Measurements from ENCODE around the gene SLIT3.
A peak's percentile ranks its signal among the peaks of the same experiment; 100 is the strongest.
"Not testable (repeated sequence)": the region's sequence is repeated elsewhere in the genome, so short reads cannot be mapped to it uniquely, and the experiment has no call there.

Gene SLIT3

DNA sequence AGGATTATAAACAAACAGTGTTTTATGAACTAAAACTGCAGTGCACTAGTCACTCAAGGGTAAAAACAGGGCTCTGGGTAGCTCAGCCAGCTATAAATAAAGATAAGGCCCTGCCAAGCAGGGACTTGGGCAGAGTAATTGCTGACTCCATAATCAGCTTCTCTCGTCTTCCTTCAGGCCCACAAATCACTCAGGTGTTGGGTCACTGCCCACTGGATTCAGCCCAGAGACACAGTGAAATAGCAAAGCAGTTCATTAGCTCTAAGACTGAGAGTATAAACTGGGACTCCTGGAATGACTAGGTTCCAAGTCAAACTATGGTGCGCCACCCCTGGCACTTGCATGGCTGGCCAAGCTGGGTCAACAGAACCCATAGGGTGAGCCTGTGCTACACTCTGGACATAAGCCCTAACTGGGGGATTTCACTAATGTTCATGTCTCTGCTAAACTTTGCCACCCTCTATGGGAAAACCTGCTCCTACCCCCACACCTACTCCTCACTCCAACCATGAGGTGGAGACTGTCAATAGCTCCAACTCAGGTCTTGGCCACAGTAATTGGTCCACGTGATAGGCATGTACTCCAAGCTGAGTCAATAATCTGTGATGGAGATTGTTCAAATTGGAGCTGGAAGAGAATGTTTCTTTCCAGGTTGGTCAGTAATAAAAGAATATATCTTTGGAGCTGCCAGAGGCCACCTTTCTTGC, 158.5 kb downstream of the SLIT3 start:
- DNase-seq (ENCODE audit: low spot score): no peak

DNA sequence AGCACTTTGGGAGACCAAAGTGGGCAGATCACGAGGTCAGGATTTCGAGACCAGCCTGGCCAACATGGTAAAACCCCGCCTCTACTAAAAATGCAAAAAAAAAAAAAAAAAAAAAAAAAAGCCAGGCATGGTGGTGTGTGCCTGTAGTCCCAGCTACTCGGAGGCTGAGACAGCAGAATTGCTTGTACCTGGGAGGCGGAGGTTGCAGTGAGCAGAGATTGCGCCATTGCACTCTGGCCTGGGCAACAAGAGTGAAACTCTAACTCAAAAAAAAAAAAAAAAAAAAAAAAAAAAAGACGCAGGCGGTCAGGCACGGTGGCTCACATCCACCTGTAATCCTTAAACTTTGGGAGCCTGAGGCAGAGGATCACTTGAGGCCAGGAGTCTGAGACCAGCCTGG, 160.7 kb downstream of the SLIT3 start:
- DNase-seq (ENCODE audit: low spot score): not testable (repeated sequence)

DNA sequence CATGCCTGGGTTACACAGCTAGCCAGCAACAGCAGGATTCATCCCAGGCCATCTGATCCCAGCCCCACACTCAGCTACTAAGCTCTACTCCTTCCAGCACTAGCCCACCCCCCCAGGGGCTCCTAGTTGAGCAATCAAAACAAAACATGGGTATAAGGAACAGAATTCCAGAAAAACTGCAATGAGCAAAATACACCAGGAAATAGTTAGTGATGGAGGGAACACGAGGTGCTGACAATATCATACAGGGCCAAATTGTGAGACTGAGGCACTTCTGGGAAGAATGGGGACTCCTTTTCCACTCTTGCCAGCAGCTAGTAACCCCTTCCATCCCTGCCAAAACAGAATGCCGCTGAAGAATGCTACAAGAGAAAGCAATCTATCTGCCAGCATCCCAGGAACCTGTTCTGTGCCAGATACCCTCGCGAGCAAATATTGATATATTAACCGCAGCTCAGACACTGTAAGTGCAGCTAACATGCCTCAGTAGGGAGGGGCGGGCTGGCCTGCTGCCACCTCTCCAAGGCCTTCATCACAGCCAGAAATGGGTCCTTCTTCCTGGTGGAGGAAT, 161.4 kb downstream of the SLIT3 start:
- no peak for DNase-seq (ENCODE audit: low spot score)

DNA sequence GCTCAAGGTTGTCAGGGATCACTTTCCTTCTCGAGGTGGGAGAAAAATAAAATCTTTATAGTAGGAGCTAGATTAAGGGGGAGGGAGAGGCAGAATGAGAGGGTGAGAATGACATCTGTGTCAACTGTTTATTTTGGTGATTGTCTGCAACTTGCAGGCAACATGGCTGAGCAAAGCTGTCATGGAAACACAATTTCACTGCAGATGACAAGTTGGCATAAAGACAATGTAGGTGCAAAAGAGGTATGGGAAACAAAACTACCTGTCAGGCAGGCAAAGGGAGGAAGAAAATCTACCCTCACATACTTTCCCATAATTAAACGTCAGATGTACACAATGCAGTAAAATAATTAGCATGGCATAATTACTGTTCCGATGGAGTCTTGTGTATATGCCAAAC, 167.4 kb downstream of the SLIT3 start:
- DNase-seq (ENCODE audit: low spot score): no peak

DNA sequence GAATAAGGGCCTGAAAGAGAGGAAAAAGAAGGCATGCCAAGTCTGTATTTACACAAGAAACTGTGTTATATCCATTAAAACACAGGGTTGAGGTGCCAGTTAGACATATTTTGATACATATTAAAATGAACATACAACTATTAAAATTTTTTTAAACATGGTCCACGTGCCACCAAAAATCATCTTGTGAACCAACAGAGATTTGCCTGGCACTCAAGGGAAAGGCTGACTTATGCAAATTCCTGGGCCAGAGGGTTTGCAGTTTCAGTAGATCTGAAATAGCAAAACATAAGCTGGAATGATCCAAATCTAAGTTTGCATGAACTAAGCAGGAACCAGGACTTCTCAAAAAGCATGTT, 168.7 kb downstream of the SLIT3 start:
- DNase-seq (ENCODE audit: low spot score): no peak

DNA sequence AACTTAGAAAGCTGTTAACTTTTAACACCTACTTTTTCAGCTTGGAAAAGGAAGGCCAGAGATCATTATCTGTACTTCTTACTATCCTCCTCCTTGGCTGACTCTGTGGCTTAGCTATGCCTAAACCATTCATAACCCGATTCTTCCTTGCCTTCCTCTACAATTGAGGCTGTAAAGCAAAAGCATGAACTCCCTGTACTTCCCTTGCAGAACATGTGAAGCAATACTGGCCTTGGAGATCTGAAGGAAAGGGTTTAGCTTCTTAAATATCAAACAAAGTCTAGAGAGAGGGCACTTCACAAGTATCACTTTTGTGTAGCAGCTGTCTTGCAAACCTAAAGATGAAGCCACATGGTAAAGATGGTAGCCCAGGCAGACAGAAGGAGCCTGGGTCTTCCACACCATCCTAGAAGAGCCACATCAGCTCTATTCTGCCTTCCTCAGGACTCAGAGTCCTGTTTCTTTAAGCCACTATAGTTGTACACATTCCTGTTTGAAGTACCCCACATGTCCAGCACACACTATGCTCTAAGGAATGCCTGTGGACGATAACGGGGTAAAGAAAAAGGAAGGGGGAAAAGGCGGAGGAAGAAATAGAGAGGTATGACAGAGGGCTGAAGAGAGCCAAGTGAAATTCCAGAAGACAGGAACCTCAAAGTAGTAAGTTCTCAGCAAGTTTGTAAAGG, 169.2 kb downstream of the SLIT3 start:
- peak; percentile 31 for DNase-seq (ENCODE audit: low spot score)

DNA sequence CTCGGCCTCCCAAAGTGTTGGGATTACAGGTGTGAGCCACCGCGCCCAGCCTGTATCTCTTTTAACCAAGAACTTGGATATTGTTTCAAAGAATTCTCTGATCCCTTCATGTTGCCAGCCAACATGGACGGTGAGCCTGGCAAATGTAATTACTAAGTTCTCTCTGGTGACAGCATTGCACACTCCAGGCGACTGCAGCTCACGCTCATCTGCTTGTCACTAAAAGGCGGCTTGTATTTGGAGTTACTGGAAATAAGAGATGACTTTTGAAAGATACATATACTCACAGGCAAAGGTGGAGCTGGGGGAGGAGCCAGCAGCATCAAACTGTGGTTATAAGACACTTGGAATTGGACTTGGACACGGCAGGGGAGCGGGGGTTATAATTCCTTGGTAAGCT, 172.3 kb downstream of the SLIT3 start:
- DNase-seq (ENCODE audit: low spot score): no peak

DNA sequence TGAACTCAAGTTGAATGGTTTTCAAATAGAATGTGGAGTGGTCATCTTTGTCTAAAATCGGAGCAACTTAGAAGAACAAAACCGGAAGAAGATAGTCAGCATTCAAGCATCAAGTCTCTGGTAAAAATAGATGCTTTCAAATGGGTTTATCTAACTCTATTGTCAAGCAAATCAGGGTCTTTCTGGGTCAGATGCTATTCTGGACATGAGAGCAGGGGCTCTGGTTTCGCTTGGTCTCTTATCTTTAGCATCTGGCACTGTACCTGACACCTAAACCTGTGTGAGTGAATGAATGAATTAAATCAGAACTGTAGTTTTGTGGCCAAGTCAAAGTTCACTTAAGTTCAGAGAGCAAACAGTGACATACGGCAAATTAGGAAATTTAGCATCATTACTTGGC, 173.5 kb downstream of the SLIT3 start:
- DNase-seq (ENCODE audit: low spot score): no peak

DNA sequence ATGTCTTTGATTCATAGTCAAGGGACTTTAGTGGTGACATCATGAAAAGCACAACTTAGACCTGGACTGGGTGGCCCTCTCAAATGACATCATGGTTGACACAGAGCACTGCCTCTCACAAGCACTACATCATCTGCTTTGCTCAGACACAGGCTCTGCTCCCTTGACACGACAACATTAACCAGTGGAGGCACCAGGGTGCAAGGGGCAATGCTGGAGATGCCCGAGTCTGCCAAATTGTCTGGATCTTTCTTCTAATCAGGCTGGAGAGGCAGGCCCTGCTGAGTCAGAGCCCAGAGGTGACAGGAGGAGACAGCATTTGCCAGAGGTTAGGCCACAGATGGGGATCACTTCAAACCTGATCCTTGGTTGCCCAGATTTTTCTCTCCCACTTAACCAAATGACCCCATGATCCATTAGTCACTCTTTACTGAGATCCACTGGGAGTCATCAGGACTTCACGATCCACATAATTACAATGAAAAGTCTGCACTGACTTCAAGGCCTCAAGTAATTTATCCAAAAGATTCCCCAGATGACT, 174.4 kb downstream of the SLIT3 start:
- no peak for DNase-seq (ENCODE audit: low spot score)

DNA sequence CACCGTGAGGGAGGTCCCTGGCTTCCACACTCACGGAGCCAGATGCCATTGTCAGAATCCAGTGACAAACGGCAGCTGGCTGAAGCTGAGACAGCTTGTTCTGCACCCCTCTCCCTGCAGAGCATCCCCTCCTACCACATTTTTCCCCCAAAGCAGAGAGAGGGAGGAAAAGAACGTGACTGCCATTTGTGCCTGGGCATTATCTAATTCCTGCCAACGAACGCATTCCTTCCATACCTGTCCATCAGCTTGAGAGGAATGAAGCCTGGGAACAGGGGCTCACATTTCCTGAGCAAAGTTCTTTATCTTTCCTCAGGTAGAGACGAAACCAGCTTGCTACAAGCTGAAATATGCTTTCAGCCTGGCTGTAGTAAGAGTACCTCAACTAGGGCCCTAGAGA, 175.4 kb downstream of the SLIT3 start:
- no peak for DNase-seq (ENCODE audit: low spot score)

DNA sequence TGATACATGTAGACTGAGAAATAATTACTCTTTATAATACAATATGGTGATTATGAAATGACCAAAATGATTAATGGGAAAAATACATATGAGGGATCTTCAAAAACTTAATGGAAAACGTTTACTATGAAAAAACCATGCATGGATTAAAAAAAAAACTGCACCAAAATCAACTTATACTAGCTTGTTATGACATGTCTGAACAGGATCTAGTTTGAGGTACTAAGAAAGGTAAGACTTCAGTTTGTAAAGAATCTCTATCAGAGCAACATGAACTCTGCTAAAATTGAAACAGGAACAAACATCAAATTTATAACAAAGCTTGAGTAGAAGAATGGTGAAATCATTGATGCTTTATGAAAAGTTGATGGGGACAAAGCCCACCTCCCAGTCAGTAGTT, 178.0 kb downstream of the SLIT3 start:
- DNase-seq (ENCODE audit: low spot score): no peak

DNA sequence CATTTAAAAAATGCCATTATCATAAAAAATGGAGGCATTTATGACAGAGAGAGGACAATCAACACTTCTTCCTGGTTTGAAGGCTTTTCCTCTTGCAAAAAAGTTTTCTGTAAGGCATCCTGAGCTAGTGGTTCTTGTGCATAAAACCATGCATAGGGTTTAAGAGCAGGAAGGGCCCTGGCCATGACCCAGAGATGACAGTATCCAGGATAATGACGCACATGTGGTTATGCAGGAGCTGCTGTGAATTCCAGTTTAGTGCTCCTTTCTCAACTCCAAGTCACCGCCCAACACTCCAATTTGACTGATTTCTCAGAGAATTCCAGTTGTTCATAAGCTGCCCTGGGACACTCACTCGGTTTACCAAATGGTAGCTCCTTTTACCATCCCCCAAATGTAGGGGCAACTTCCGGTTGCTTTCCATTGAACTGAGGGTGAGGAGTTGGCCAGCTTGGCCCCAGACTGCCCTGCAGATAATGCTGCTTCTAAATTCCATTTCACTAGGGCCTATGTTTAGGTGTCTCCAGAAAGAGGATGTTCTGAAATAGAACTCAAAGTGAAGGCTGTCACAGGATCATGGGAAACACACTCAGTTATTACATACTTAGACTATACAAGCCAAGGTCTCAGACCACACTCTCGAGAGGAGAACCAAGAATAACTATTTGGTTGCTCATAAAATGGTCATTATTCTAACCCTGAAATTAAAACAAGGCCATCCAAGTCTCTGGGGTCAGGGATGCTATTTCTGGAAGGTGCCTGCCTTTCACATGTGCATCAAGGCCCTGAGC, 179.1 kb downstream of the SLIT3 start:
- peak; percentile 66 for DNase-seq (ENCODE audit: low spot score)

DNA sequence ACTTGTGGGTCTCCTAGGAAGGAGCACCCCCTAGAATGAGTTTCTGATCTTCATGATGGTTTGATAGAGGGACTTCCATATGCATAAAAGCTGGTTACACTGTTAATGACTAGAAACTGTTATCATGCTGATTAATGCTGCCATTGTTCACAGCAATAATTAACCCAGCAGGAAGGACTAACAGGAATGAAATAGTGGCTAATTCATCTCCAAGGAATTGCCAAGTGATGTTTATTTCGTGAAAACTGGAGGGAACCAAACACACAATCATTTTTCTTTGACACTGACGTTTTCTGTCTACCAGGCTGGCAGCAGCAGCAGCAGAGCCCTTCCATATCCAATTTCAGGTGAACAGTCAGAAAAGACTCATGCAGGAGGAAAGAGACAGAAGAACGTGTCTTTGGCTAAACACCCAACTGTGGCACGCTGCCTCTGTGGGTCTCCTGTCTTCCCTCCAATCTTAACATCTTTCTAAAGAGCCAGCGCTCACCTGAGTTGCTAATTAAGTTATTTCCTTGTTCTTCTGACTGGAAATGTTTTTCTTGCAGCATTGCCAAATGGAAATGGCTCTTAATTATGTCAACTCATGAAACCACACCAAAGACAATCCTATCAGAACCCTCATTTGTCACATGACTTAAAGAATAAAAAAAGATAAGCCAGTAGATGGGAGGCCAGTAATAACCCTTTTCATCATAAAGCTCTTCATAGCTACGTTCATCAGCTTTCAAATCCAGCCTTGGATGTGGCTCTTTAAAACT, 181.5 kb downstream of the SLIT3 start:
- DNase-seq (ENCODE audit: low spot score): no peak

DNA sequence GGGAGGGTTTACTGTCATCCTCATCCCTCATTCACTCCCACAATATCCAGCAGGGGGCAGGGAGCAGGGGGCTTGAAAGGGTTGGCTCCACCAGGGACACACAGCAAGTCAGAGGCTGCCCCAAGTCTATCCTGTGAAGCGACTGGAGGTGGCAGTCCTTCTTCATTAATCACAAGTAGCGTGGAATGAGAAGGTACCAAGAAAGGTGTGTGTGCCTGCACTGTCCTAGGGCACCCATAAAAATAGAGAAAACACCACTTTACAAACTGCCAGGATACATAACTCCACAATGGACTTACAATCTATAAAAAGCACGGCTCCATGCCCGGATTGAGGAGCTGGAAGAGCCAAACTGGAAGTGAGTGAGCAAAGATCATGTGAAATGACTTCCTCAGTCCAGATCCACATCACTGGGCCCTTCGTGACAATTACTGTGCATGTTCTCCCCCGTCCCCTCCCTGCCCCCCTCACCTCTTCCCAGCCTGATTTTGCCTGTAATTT, 183.9 kb downstream of the SLIT3 start:
- no peak for DNase-seq (ENCODE audit: low spot score)

DNA sequence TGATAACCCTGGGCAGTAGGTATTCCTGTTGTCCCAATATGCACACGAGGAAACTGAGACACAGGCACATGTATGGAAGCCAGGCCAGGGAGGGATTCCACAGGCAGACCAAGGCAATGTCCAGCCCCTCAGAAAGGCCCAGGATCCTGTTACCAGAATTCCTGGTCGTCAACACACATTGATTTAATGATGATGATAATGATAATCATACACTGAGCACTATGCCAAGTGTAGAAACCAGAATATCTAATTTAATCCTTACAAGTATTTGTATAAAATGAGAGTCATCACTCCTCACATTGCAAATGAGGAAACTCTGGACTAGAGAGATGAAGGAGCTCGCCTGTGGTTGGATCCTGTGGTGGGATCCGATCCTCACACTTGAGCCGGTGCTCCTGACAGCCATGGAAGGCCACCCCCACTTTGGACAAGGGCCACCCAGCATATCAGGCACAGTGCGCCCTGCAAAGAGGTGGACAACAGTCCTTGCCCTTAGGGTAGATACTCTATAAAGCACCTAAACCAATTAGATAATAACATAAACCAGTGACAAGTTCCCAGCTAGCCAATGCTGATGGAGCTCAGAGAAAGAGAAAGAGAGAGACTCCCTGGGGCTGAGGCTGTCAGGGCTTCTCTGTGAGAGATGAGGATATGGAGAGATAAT, 185.3 kb downstream of the SLIT3 start:
- no peak for DNase-seq (ENCODE audit: low spot score)

DNA sequence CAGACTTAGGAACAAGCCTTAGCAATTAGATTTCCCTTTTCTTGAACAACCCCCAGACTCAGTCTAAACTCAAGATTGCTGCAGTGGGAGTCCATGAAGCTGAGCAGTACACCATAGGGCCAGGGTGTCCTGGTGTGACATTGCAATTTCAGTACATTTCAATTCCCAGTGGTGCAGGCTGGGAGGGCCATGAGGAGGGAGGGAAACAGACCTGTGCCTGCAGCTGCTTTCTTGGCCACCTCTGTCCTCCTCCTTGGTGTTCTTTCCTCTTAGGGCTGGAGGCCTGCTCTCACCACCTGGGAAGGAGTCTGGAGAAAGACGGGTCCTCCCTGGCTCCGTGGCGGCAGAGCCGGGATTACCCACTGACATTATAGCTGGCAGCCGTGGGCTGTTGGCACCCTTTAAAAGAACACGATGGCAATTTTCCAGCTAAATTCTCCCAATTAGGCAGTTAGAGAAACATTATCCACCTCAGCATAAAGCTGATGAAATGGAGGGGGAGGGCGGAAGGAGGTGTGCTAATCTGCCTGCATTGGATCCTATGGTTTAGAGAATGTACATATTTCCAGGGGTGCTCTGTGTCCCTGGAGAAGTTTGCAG, 186.4 kb downstream of the SLIT3 start:
- DNase-seq (ENCODE audit: low spot score): no peak

DNA sequence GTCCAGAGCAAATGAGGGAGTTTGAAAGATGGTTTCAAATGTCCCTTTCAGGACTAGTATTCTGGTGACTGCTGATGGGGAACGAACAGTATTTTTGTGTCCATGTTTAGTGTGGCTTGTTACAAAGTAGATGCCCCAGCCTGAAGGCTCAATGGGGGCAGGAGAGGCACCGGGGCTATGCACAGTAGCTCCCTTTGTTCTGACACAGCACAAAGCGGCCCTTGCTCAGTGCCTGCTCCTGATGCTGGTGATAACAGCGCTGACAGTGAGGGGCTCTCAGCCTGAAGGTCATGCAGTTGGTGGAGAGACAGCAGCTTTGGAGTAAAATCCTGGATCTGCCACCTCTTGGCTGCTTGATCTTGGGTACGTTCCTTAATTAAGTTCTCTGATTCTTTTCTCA, 188.9 kb downstream of the SLIT3 start:
- no peak for DNase-seq (ENCODE audit: low spot score)

DNA sequence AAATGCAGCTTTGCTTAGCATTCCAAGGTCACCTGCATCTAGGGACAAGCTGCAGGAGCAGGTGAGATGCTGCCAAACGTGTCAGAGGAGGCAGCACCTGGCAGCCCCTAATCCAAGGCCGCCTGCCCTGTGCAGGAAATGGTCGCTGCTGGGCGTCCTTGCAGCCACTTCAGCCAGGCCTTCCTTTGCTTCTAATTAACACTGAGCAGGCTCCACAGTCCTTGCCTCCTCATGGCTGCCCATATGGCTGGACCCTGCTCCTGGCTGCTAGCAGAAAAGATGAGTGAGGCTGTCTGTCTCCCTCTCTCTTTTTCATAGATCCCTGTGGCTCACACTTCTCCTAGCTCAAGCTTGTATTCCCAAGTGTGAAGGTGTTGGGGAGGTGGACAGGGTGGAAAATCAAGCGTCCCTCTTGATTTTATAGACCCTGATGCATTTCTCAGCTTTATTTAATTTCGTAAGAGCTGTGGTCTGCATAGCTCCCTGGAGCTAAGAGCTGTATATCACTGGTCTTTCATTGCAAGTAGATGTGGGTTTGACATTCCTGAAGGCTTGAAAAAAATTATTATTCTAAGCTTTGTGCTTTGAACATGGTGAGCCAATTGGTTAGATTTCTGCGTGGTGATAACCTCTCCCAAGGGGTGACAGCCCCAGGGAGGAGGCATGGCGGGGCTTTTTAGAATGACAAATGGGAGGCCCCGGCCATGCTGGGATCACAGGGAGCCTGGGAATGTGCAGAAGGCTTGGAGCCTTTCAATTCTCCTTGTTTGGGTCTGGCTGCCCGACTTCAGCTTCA, 193.8 kb downstream of the SLIT3 start:
- no peak for DNase-seq (ENCODE audit: low spot score)

DNA sequence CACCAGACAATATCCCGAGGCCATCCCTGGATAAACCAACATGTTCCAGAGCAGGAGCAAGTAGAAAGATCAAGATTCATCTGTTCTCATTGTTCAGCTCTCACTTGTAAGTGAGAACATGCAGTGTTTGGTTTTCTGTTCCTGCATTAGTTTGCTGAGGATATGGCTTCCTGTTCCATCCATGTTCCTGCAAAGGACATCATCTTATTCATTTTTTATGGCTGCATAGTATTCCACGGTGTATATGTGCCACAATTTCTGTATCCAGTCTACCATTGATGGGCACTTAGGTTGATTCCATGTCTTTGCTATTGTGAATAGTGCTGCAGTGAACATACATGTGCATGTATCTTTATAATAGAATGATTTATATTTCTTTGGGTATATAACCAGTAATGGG, 195.4 kb downstream of the SLIT3 start:
- not testable (repeated sequence) for DNase-seq (ENCODE audit: low spot score)
